HCT116 (cell line): Measurements from ENCODE around the gene LRRC4C. TPM values are rescaled to one million over a fixed set of nuclear protein-coding genes. Genes with fewer than 3 reads are reported as not detected.

Experiments used
- ATAC-seq: fragments of 200-7000 bp; cut with Tn5 transposase; 2 replicates; pipeline ENCODE4 v1.9.1; 2020; ENCODE audit warnings: mild to moderate bottlenecking, moderate library complexity
- BruUV-seq: library from RNA; stranded (reverse); fragments of 400-500 nt; replicated peaks from 2 replicates; lab custom pipeline; 2021; lab: Mats Ljungman, UMichigan
- CTCF ChIA-PET: fragments of 300-600 bp; sonication (Branson Sonifier 250); formaldehyde crosslinking; loops from one replicate; lab custom pipeline; 2021; ENCODE audit warnings: antibody characterized with exemption; lab: Charles Lee
- POLR2A ChIA-PET: fragments of 300-600, 350-600 bp; sonication (Branson Sonifier 250); formaldehyde crosslinking; loops from one replicate; lab custom pipeline; 2021; ENCODE audit warnings: antibody characterized with exemption; lab: Charles Lee
- RAD21 ChIA-PET, 2 experiments: fragments of 300-600 bp; sonication (Branson Sonifier 250); formaldehyde crosslinking; loops; one replicate each; lab custom pipeline; 2023; ENCODE audit warnings: low total read pairs in 2 of 2; ENCODE audit not compliant: uncharacterized antibody in 2 of 2, unreplicated experiment in 2 of 2, low non-redundant PET in 1 of 2; lab: Charles Lee
- DNase-seq: peaks from one replicate; pipeline ENCODE4 v3.0.0-alpha.2; 2010; ENCODE audit warnings: low read depth, low spot score
- H2AFZ ChIP-seq: fragments of 200-600 bp; shearing (Covaris generic), sonication (generic); 2 replicates; pipeline ENCODE4 v1.6.1; 2017; ENCODE audit warnings: low read depth, mixed run types, mixed read lengths, antibody characterized with exemption, low read length; ENCODE audit not compliant: poor library complexity, severe bottlenecking
- H3K27ac ChIP-seq: 2 replicates; pipeline ENCODE4 v1.5.1; 2012; ENCODE audit warnings: low read depth, low read length
- H3K27me3 ChIP-seq: fragments of 200-600 bp; sonication (generic); 2 replicates; pipeline ENCODE4 v1.6.1; 2016; ENCODE audit warnings: mixed run types, low read length, mixed read lengths; ENCODE audit not compliant: insufficient read depth
- H3K36me3 ChIP-seq, 2 experiments: fragments of 200-500 bp in 1 of 2; fragments of 200-600 bp in 1 of 2; sonication (Bioruptor generic) in 1 of 2; sonication (generic) in 1 of 2; 2 replicates each; pipeline versions ENCODE4 v1.5.1 to v1.6.1; 2014 to 2016; ENCODE audit warnings: low read length in 2 of 2, inconsistent platforms in 1 of 2, mixed read lengths in 1 of 2, mixed run types in 1 of 2; ENCODE audit not compliant: insufficient read depth in 2 of 2, control insufficient read depth in 1 of 2
- H3K4me1 ChIP-seq, 2 experiments: fragments of 200-600 bp in 1 of 2; sonication (generic) in 1 of 2; 2 replicates each; pipeline versions ENCODE4 v1.5.1 to v1.6.1; 2012 to 2017; ENCODE audit warnings: low read length in 2 of 2, inconsistent platforms in 1 of 2, mild to moderate bottlenecking in 1 of 2, mixed read lengths in 1 of 2, mixed run types in 1 of 2, moderate library complexity in 1 of 2; ENCODE audit not compliant: insufficient read depth in 2 of 2, control insufficient read depth in 1 of 2
- H3K4me2 ChIP-seq: fragments of 200-600 bp; sonication (generic); 2 replicates; pipeline ENCODE4 v1.6.1; 2017; ENCODE audit warnings: mixed run types, low read length, mixed read lengths
- H3K4me3 ChIP-seq, 2 experiments: fragments of 200-600 bp in 1 of 2; sonication (generic) in 1 of 2; replicated peaks in 1 of 2; 2 replicates each; pipeline ENCODE4 v1.5.1; 2011 to 2016; ENCODE audit warnings: low read length in 2 of 2, control low read depth in 1 of 2, low read depth in 1 of 2, mild to moderate bottlenecking in 1 of 2, mixed read lengths in 1 of 2, mixed run types in 1 of 2
- H3K79me2 ChIP-seq: fragments of 200-600 bp; sonication (generic); 2 replicates; pipeline ENCODE4 v1.6.1; 2017; ENCODE audit warnings: mild to moderate bottlenecking, mixed run types, low read length, moderate library complexity, mixed read lengths; ENCODE audit not compliant: insufficient read depth
- H3K9ac ChIP-seq: fragments of 200-600 bp; sonication (generic); 2 replicates; pipeline ENCODE4 v1.6.1; 2016; ENCODE audit warnings: low read length, mixed read lengths
- H3K9me2 ChIP-seq: fragments of 200-600 bp; sonication (generic), shearing (Covaris generic); 2 replicates; pipeline ENCODE4 v1.6.1; 2017; ENCODE audit warnings: mixed run types, mild to moderate bottlenecking, moderate library complexity; ENCODE audit not compliant: insufficient read depth
- H3K9me3 ChIP-seq, 2 experiments: fragments of 200-500 bp in 1 of 2; fragments of 200-600 bp in 1 of 2; sonication (Bioruptor generic) in 1 of 2; sonication (generic) in 1 of 2; 2 replicates each; pipeline ENCODE4 v1.6.1; 2014 to 2017; ENCODE audit warnings: low read length in 2 of 2, mixed read lengths in 2 of 2, inconsistent platforms in 1 of 2, low read depth in 1 of 2, mild to moderate bottlenecking in 1 of 2, mixed run types in 1 of 2, moderate library complexity in 1 of 2; ENCODE audit not compliant: control insufficient read depth in 1 of 2, insufficient read depth in 1 of 2
- H4K20me1 ChIP-seq: fragments of 200-600 bp; sonication (generic), shearing (Covaris generic); 2 replicates; pipeline ENCODE4 v1.6.1; 2017; ENCODE audit warnings: mixed run types, mild to moderate bottlenecking, moderate library complexity; ENCODE audit not compliant: insufficient read depth
- ATF3 ChIP-seq: IDR thresholded peaks from 2 replicates; pipeline ENCODE4 v1.6.1; 2012
- CBX3 ChIP-seq: IDR thresholded peaks from 2 replicates; pipeline ENCODE4 v1.6.1; 2012; ENCODE audit warnings: low read depth
- CEBPB ChIP-seq: IDR thresholded peaks from 2 replicates; pipeline ENCODE4 v1.6.1; 2012; ENCODE audit warnings: low read depth
- CTCF ChIP-seq, 3 experiments: fragments of 200-600 bp in 1 of 3; sonication (generic) in 1 of 3; IDR thresholded peaks in 2 of 3; conservative IDR thresholded peaks in 1 of 3; 2 replicates each; pipeline ENCODE4 v1.5.1; 2012 to 2017; ENCODE audit warnings: low read depth in 2 of 3, low read length in 2 of 3, antibody characterized with exemption in 1 of 3, borderline replicate concordance in 1 of 3, control low read depth in 1 of 3, mild to moderate bottlenecking in 1 of 3, mixed read lengths in 1 of 3, mixed run types in 1 of 3, moderate library complexity in 1 of 3; ENCODE audit not compliant: insufficient read depth in 1 of 3
- EGR1 ChIP-seq: IDR thresholded peaks from 2 replicates; pipeline ENCODE4 v1.6.1; 2012; ENCODE audit warnings: low read depth
- EZH2 ChIP-seq: fragments of 200-600 bp; sonication (generic); IDR thresholded peaks from 2 replicates; pipeline ENCODE4 v1.6.1; 2017; ENCODE audit warnings: antibody characterized with exemption, mixed run types
- EZH2phosphoT487 ChIP-seq: fragments of 200-600 bp; IDR thresholded peaks from 2 replicates; pipeline ENCODE4 v1.6.1; 2018; ENCODE audit warnings: antibody characterized with exemption, borderline replicate concordance
- FOSL1 ChIP-seq: IDR thresholded peaks from 2 replicates; pipeline ENCODE4 v1.6.1; 2012; ENCODE audit warnings: low read depth
- JUND ChIP-seq: IDR thresholded peaks from 2 replicates; pipeline ENCODE4 v1.6.1; 2012
- MAX ChIP-seq: IDR thresholded peaks from 2 replicates; pipeline ENCODE4 v1.6.1; 2012
- POLR2A ChIP-seq: IDR thresholded peaks from 2 replicates; pipeline ENCODE4 v1.7.0; 2011; ENCODE audit warnings: borderline replicate concordance; ENCODE audit not compliant: insufficient read depth, insufficient read length; ENCODE audit errors: extremely low read depth
- REST ChIP-seq: IDR thresholded peaks from 2 replicates; pipeline ENCODE4 v1.6.1; 2012; ENCODE audit warnings: low read depth
- SIN3A ChIP-seq: IDR thresholded peaks from 2 replicates; pipeline ENCODE4 v1.6.1; 2012; ENCODE audit warnings: low read depth
- SP1 ChIP-seq: IDR thresholded peaks from 2 replicates; pipeline ENCODE4 v1.6.1; 2012; ENCODE audit warnings: low read depth
- SRF ChIP-seq: IDR thresholded peaks from 2 replicates; pipeline ENCODE4 v1.6.1; 2012; ENCODE audit warnings: low read depth
- TCF7L2 ChIP-seq: IDR thresholded peaks from 2 replicates; pipeline ENCODE4 v1.7.0; 2011; ENCODE audit warnings: borderline replicate concordance, inconsistent platforms; ENCODE audit not compliant: insufficient read depth, insufficient read length; ENCODE audit errors: extremely low read depth
- YY1 ChIP-seq: IDR thresholded peaks from 2 replicates; pipeline ENCODE4 v1.6.1; 2011; ENCODE audit warnings: low read length, low read depth, moderate library complexity, mild to moderate bottlenecking; ENCODE audit not compliant: insufficient replicate concordance; ENCODE audit errors: extremely low read depth
- ZBTB33 ChIP-seq: IDR thresholded peaks from 2 replicates; pipeline ENCODE4 v1.6.1; 2011; ENCODE audit warnings: mild to moderate bottlenecking, low read length, moderate library complexity; ENCODE audit not compliant: insufficient replicate concordance; ENCODE audit errors: extremely low read depth
- ZFX ChIP-seq: fragments of 450-650 bp; IDR thresholded peaks from 2 replicates; pipeline ENCODE4 v1.6.1; 2017
- ZNF274 ChIP-seq: fragments of 200-500 bp; sonication (Bioruptor generic); IDR thresholded peaks from 2 replicates; pipeline ENCODE4 v1.6.1; 2014; ENCODE audit warnings: mild to moderate bottlenecking, low read depth, low read length, inconsistent platforms
- intact Hi-C: fragments of 100-400 bp; cut with micrococcal nuclease; formaldehyde crosslinking; loops from 2 replicates; pipeline ENCODE4 v1.10.0; 2022
- total RNA-seq: library from RNA; stranded (reverse); gene quantifications from one replicate; pipeline ENCODE4 v1.2.1, GENCODE V29; 2021; ENCODE audit not compliant: unreplicated experiment

Gene LRRC4C
- total RNA-seq, 1 experiment from 2014 or later, result not detected

GRCh38 chr11:40384991-40385390 is 1074.5 kb downstream of the LRRC4C start:
- no peaks in the 10 kb centered on the region for H3K36me3 ChIP-seq
- H3K27ac ChIP-seq, result no peak overlapping the region
- ATAC-seq (no peak), DNase-seq (no peak)
- H3K4me3 ChIP-seq, result no peak overlapping the region
- H3K4me1 ChIP-seq, result no peaks in the 10 kb centered on the region
- H3K9me2 ChIP-seq, result no peaks in the 10 kb centered on the region
- no peaks in the 10 kb centered on the region for H4K20me1 ChIP-seq
- H3K27me3 ChIP-seq, result no peaks in the 10 kb centered on the region
- CTCF ChIA-PET, result no interaction called here
- POLR2A ChIA-PET, result no interaction called here
- no peaks in the 10 kb centered on the region for H3K79me2 ChIP-seq
- H3K4me2 ChIP-seq, result no peak overlapping the region
- peaks cover 12 to 16% of the 10 kb centered on the region in 2 experiments; a peak in 2 of 4 replicates for H3K9me3 ChIP-seq
- intact Hi-C loops, result no loop called here
- BruUV-seq, result no TSS peak
- RAD21 ChIA-PET, result no interaction called here
- TF ChIP-seq EZH2phosphoT487, result no peak
- TF ChIP-seq POLR2A, result no peak
- no peak for TF ChIP-seq ZBTB33
- no peak for TF ChIP-seq JUND
- no peak for TF ChIP-seq SRF
- no peak for TF ChIP-seq TCF7L2
- TF ChIP-seq ZNF274, result no peak
- TF ChIP-seq ATF3, result no peak
- no peak for TF ChIP-seq FOSL1
- TF ChIP-seq CTCF (IDR thresholded peaks at IDR 0.05 in 2 of 3, conservative IDR thresholded peaks at IDR 0.05 in 1 of 3; ENCODE audit: borderline replicate concordance in 1 of 3, insufficient read depth in 1 of 3, low read depth in 2 of 3, low read length in 2 of 3), result no peak
- no peak for TF ChIP-seq EZH2
- no peak for TF ChIP-seq YY1
- no peak for TF ChIP-seq REST
- no peak for TF ChIP-seq MAX
- no peak for TF ChIP-seq CEBPB
- TF ChIP-seq CBX3, result no peak
- TF ChIP-seq SP1, result no peak
- no peak for TF ChIP-seq SIN3A
- no peak for TF ChIP-seq EGR1
- no peak for TF ChIP-seq ZFX
- H3K9ac ChIP-seq, result no peak overlapping the region
- H2AFZ ChIP-seq, result no peak overlapping the region
